Gastroesophageal sphincter (tissue), 4 donors: Measurements from ENCODE around the gene RAB26. TPM values are rescaled to one million over a fixed set of nuclear protein-coding genes. Genes with fewer than 3 reads are reported as not detected.
"Not testable (repeated sequence)": the region's sequence is repeated elsewhere in the genome, so short reads cannot be mapped to it uniquely, and the experiment has no call there.

Experiments used
- ATAC-seq: fragments of 150-250 bp; one replicate; pipeline ENCODE4 v1.9.1; 2016; ENCODE audit warnings: mild to moderate bottlenecking, moderate library complexity
- H3K27ac ChIP-seq, 4 donors: fragments of 200-600 bp; sonication (generic) in 3 of 4; 1 replicate in 3 of 4; 2 replicates in 1 of 4; pipeline ENCODE4 v1.5.1; 2016 to 2019
- H3K27me3 ChIP-seq: fragments of 200-600 bp; sonication (generic); one replicate; pipeline ENCODE4 v1.5.1; 2019
- H3K36me3 ChIP-seq, 2 donors: fragments of 200-600 bp; sonication (generic); one replicate each; pipeline ENCODE4 v1.5.1; 2019; ENCODE audit warnings: control low read depth in 1 of 2
- H3K4me1 ChIP-seq, 3 donors: fragments of 200-600 bp; sonication (generic); 1 replicate in 2 of 3; 2 replicates in 1 of 3; pipeline ENCODE4 v1.5.1; 2016 to 2019; ENCODE audit warnings: control low read depth in 2 of 3
- H3K4me3 ChIP-seq, 2 donors: fragments of 200-600 bp; sonication (generic); one replicate each; pipeline ENCODE4 v1.5.1; 2019; ENCODE audit warnings: mild to moderate bottlenecking in 1 of 2, moderate library complexity in 1 of 2
- H3K9me3 ChIP-seq, 3 donors: fragments of 200-600 bp; sonication (generic); one replicate each; pipeline ENCODE4 v1.5.1; 2017 to 2019; ENCODE audit warnings: control low read depth in 2 of 3
- CTCF ChIP-seq, 4 experiments: fragments of 200-600 bp in 2 of 4; fragments of 450-650 bp in 2 of 4; sonication (generic) in 1 of 4; IDR thresholded peaks; one replicate each; pipeline ENCODE4 v1.5.1; 2017 to 2019; ENCODE audit warnings: antibody characterized with exemption in 4 of 4, mild to moderate bottlenecking in 2 of 4, moderate library complexity in 2 of 4
- EP300 ChIP-seq: sonication (generic); formaldehyde crosslinking; IDR thresholded peaks from one replicate; pipeline ENCODE4 v1.6.1; 2017; ENCODE audit warnings: antibody characterized with exemption, mild to moderate bottlenecking
- POLR2A ChIP-seq, 2 donors: fragments of 450-650 bp; IDR thresholded peaks; one replicate each; pipeline ENCODE4 v1.6.1; 2017; ENCODE audit warnings: antibody characterized with exemption in 2 of 2, mild to moderate bottlenecking in 2 of 2, moderate library complexity in 1 of 2
- POLR2AphosphoS5 ChIP-seq: sonication (generic); formaldehyde crosslinking; IDR thresholded peaks from one replicate; pipeline ENCODE4 v1.6.1; 2017; ENCODE audit warnings: antibody characterized with exemption
- WGBS, 2 donors: methylation state at CpG; one replicate each; pipeline ENCODE4 v1.1.5; 2018; ENCODE audit warnings: low coverage in 1 of 2; 5-methylcytosine and 5-hydroxymethylcytosine counted together
- total RNA-seq, 4 donors: library from RNA; depleted of rRNA; stranded (reverse); fragments of >200 nt; gene quantifications; one replicate each; pipeline ENCODE4 v1.1.0, GENCODE V29; 2016

The RAB26 gene
- total RNA-seq, 4 donors from 2014 or later = 0.39 to 1.0 TPM; not detected in 2

DNA sequence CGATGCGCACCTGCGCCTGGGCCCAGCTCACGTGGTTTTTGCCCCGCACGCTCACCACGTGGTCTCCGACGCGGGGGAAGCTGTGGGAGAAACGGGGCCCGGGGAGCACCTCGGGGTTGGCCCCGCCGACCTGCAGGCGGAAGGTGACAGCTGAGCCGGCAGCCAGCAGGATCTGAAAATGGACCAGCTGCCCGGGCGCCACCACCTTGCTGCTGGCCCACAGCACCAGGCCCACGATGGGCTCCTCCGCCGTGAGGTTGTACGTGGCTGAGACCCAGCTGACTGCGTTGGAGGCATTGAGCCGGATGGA, 39.2 kb upstream of the RAB26 start:
- not testable (repeated sequence) for H3K4me1 ChIP-seq, H3K27me3 ChIP-seq, H3K4me3 ChIP-seq, ATAC-seq, H3K9me3 ChIP-seq, H3K27ac ChIP-seq
- H3K36me3 ChIP-seq = peaks cover 0 to 98% of the 10 kb centered on the region in 2 donors
- WGBS, 2 donors = no CpG with 5 or more reads among the region's 25 CpGs

DNA sequence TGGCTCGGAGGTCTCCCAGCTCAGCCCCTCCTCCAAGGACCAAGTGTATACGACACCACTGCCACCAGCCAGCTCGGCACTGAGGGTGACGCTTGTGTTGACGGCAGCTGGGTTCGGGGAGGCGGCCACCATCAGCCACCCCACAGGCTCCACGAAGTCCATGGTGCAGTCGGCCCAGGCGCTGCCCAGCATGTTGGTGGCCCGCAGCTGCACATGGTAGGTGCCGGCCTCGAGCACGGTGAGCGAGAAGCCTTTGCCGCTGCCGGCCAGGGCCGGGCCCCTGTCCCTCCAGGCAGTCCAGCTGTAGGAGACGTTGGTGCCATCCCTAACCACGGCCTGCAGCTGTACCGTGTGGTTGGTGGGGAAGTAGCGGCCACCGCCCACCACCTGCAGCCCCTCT, 38.6 kb upstream of the RAB26 start:
- WGBS, 2 donors = no CpG with 5 or more reads among the region's 23 CpGs
- not testable (repeated sequence) for ATAC-seq
- peaks cover 0 to 98% of the 10 kb centered on the region in 2 donors for H3K36me3 ChIP-seq

GRCh38 chr16:2110332-2111008, 38.0 kb upstream of the RAB26 start:
- not testable (repeated sequence) for H3K27me3 ChIP-seq, H3K4me3 ChIP-seq, H3K4me1 ChIP-seq, H3K9me3 ChIP-seq, H3K27ac ChIP-seq
- H3K36me3 ChIP-seq = peaks cover 0 to 98% of the 10 kb centered on the region in 2 donors
- WGBS, 2 donors = 100% methylated on average over 2 of the region's 43 CpGs; no CpG with 5 or more reads in 1 of the 2 donors
- peak; percentile 14 for ATAC-seq

More for the DNA sequence above, 38.6 kb upstream of the RAB26 start:
- H3K4me1 ChIP-seq, H3K4me3 ChIP-seq, H3K9me3 ChIP-seq, H3K27ac ChIP-seq, H3K27me3 ChIP-seq: not testable (repeated sequence)

DNA sequence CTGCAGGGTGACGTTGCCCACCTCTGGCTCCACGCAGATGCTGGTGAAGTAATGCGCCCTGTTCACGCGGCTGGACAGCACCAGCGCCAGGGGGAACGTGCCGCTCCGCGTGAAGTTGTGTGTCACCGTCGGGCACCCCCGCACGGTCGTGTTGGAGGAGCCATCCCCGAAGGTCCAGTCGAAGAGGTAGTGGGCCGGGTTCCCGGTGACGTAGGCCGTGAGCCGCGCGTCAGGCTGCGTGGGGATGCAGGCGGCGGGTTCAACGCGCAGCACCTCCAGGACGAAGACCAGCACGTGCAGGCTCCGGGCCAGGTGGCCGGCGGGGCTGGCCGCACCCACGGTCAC, 37.4 kb upstream of the RAB26 start:
- H3K4me1 ChIP-seq, H3K4me3 ChIP-seq, H3K9me3 ChIP-seq, H3K27me3 ChIP-seq, H3K27ac ChIP-seq: not testable (repeated sequence)
- peak; percentile 31 for ATAC-seq
- peaks cover 0 to 96% of the 10 kb centered on the region in 2 donors for H3K36me3 ChIP-seq
- 90% methylated on average over 4 of the region's 36 CpGs; no CpG with 5 or more reads in 1 of the 2 donors for WGBS, 2 donors

GRCh38 chr16:2111412-2112335, 36.8 kb upstream of the RAB26 start:
- not testable (repeated sequence) for H3K27me3 ChIP-seq, H3K27ac ChIP-seq, H3K4me1 ChIP-seq, H3K4me3 ChIP-seq, H3K9me3 ChIP-seq, ATAC-seq
- H3K36me3 ChIP-seq = peaks cover 0 to 89% of the 10 kb centered on the region in 2 donors
- 90% methylated on average over 2 of the region's 65 CpGs; no CpG with 5 or more reads in 1 of the 2 donors for WGBS, 2 donors

DNA sequence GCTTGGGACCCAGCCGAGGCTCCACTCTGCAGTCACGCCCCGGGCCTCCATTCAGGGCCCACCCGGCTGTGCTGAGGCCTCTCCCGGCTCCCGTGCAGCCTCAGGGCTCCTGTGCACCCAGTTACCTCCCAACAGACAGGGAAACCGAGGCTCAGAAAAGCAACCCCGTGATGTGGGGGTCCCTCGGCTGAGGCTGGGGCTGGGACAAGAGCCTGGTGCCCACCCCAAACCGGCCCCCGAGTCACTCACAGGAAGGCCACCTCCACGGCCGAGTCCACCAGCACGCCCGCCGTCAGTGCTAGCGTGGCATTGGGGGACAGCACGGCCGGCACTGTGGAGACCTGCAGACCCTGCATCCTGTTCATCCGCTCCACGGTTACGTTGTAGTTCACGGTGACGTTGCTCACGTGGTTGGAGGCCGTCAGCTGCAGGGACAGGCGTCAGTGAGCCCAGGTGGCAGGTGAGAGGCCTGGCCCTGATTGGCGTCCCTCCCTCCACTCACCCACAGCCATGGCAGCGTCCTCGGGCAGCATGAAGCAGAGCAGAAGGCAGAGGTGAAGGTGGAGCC, 35.8 kb upstream of the RAB26 start:
- WGBS, 2 donors = no CpG with 5 or more reads among the region's 30 CpGs
- Histone ChIP-seq H3K36me3 (peaks cover 0 to 79% of the 10 kb centered on the region in 2 donors), H3K4me1 (peaks cover 0 to 16% (median 4%) of the 10 kb centered on the region in 3 donors)
- not testable (repeated sequence) for H3K9me3 ChIP-seq, H3K4me3 ChIP-seq, H3K27me3 ChIP-seq, H3K27ac ChIP-seq, ATAC-seq

DNA sequence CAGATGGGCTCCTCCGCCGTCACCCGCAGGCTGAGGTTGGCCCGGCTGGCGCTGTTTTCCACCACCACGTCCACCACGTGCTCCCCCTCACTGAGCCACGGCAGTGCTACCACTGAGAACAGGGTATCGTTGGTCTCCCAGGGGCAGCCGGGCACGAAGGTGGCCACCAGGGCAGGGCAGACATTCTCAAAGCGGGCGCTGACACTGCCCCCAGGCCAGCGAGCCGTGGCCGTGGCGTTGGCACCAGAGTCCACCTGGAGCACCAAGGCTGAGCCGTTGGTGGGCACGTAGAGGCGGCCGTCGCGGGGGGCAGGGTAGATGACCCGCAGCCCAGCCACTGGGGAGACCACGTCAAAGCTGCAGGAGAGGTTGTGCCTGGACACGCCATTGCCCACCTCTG, 34.2 kb upstream of the RAB26 start:
- WGBS, 2 donors = 76% methylated on average over 8 of the region's 26 CpGs; no CpG with 5 or more reads in 1 of the 2 donors
- H3K27me3 ChIP-seq, H3K9me3 ChIP-seq, H3K27ac ChIP-seq, ATAC-seq, H3K4me3 ChIP-seq: not testable (repeated sequence)
- H3K36me3 ChIP-seq = peaks cover 0 to 63% of the 10 kb centered on the region in 2 donors
- peaks cover 0 to 29% (median 7%) of the 10 kb centered on the region in 3 donors for H3K4me1 ChIP-seq

- H3K36me3 ChIP-seq = peaks cover 0 to 55% of the 10 kb centered on the region in 2 donors
- not testable (repeated sequence) for ATAC-seq, H3K27me3 ChIP-seq, H3K27ac ChIP-seq, H3K4me3 ChIP-seq, H3K9me3 ChIP-seq
- 55% methylated on average over 4 of the region's 34 CpGs; no CpG with 5 or more reads in 1 of the 2 donors for WGBS, 2 donors
- peaks cover 0 to 37% (median 7%) of the 10 kb centered on the region in 3 donors for H3K4me1 ChIP-seq
Observed at GRCh38 chr16:2114885-2115590, 33.4 kb upstream of the RAB26 start.

- Histone ChIP-seq H3K27ac (no peak overlapping the region), H3K4me1 (peaks cover 0 to 43% (median 10%) of the 10 kb centered on the region in 3 donors), H3K36me3 (peaks cover 0 to 50% of the 10 kb centered on the region in 2 donors), H3K27me3 (no peaks in the 10 kb centered on the region), H3K9me3 (no peaks in the 10 kb centered on the region), H3K4me3 (no peak overlapping the region)
- TF ChIP-seq EP300 (no peak), POLR2A (IDR thresholded peaks at IDR 0.05) (no peak), CTCF (IDR thresholded peaks at IDR 0.05) (no peak), POLR2AphosphoS5 (no peak)
- no CpG with 5 or more reads among the region's 13 CpGs for WGBS, 2 donors
- ATAC-seq = no peak
Observed at GRCh38 chr16:2115591-2115973, 32.8 kb upstream of the RAB26 start.

DNA sequence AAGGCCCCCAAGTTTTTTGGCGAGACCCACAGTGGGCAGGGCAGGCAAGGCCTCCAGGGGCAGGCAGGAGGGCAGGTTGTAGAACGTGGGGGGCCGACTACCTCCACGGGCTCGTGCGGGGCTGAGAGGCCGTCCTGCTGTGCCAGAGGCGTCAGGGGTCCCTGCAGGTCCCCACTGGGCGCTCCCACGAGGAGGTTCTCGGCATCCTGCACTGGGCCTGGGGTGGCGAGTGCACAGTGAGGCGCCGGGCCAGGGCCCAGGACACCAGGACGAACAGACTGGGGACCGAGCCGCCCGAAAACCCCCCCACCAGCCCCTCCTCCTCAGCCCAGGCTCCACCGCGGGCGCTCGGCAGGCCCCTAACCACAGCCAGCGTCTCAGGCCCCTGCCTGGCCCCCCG, 32.0 kb upstream of the RAB26 start:
- H3K4me3 ChIP-seq, H3K27me3 ChIP-seq, H3K9me3 ChIP-seq, ATAC-seq: not testable (repeated sequence)
- 76% methylated on average over 6 of the region's 24 CpGs; no CpG with 5 or more reads in 1 of the 2 donors for WGBS, 2 donors
- H3K27ac ChIP-seq = peak overlapping the region in 3 of 4 donors; percentile 34 to 72 (median 61)
- peaks cover 0 to 51% (median 15%) of the 10 kb centered on the region in 3 donors for H3K4me1 ChIP-seq
- H3K36me3 ChIP-seq = peaks cover 0 to 41% of the 10 kb centered on the region in 2 donors

DNA sequence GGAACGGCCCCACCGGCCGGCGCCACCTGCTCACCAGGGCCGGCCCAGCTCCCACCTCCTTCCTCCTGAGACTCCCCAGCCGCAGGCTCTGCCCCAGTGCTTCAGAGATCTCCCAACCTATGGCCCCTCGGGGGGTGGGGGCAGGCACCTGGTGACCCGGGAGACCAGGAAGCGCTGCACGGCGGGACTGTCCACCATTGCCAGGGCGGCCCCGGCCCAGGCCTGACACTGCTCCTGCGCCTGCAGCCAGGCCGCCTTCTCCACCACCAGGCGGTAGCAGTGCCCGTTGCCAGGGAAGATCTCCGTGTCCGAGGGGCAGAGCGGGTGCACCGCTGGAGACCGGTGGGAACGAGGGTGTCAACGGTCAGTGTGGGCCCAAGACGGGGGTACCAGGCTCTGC, 31.1 kb upstream of the RAB26 start:
- H3K27ac ChIP-seq = peak overlapping the region in 3 of 4 donors; percentile 61 to 72 (median 67)
- WGBS, 2 donors = no CpG with 5 or more reads among the region's 25 CpGs
- H3K4me1 ChIP-seq = peaks cover 0 to 60% (median 22%) of the 10 kb centered on the region in 3 donors
- not testable (repeated sequence) for H3K4me3 ChIP-seq, H3K9me3 ChIP-seq, H3K27me3 ChIP-seq, ATAC-seq
- H3K36me3 ChIP-seq = peaks cover 0 to 32% of the 10 kb centered on the region in 2 donors
